HG03108 (cell line): ENCODE data around the gene GLRX.

ENCODE experiments used
- ATAC-seq: cut with Tn5 transposase; IDR thresholded peaks from one replicate; pipeline ENCODE4 v1.9.1; 2021; ENCODE audit warnings: moderate library complexity; ENCODE audit not compliant: unreplicated experiment

GLRX gene

DNA sequence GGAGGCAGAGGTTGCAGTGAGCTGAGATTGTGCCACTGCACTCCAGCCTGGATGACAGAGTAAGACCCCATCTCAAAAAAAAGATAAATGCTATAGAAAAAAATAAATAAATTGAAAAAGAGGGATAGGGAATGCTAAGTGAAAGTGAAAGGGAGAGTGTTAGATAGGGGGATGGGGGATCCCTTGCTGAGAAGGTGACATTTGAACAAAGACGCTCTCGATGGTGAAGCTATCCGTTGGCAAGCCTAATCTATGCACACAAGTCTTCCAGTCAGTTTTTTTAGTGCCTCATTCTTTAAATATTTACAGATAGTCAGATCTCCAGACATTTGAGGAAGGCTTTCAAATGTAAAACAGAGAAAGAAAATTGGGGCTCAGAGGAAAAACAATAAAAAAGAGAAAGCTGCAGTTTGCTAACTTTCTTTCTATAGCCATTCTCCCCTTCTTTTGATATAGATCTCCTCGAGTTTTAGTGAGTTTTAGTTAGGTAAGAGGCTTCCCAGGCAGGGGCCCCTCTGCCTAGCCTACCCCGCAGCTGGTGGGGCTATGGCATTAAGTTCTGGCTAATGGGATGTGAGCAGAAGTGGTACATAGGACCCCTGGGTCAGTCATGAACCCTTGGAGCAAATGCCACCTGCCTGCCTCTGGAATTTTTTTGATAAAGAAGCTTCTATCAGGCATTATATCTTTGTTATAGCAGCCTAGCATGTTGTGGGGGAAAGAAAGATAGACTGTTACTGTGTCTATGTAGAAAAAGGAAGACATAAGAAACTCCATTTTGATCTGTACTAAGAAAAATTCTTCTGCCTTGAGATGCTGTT lies 12.0 kb downstream of the GLRX start:
- ATAC-seq, result no peak

GRCh38 chr5:95809414-95809960 lies 13.0 kb downstream of the GLRX start:
- no peak for ATAC-seq

DNA sequence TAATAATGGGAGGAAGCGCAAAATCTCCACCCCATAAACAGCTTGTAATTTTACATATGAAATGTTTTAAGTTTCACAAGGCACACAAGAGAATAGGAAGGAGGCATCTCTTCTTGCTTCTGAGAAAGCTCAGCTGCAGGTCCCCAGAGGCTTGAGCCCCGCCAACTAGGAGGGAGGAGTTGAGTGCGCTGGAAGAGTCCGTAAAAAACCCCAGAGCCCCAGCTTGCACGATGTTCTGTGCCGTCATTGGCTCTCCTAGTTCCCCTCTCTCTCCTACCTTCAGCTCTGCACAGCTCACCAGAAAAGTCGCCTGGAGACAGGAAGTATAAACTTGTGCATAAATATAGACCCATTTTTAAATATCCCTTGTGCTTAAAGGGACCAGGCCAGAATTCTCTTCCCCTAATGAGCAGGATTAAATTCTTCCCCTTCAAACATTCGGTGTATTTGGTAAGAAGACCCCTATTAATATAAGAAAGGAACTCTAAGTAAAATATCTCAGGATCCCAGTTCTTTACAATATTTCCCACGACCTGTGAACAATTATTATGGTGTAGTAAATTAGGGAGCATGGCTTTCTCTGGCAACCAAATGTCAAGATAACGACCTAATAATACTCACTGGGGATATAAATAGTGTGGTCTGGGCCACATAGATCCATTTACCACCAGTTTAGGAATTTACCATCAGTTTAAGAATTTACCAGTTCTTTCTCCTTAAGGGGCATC lies 13.7 kb downstream of the GLRX start:
- peak; percentile 100 for ATAC-seq

DNA sequence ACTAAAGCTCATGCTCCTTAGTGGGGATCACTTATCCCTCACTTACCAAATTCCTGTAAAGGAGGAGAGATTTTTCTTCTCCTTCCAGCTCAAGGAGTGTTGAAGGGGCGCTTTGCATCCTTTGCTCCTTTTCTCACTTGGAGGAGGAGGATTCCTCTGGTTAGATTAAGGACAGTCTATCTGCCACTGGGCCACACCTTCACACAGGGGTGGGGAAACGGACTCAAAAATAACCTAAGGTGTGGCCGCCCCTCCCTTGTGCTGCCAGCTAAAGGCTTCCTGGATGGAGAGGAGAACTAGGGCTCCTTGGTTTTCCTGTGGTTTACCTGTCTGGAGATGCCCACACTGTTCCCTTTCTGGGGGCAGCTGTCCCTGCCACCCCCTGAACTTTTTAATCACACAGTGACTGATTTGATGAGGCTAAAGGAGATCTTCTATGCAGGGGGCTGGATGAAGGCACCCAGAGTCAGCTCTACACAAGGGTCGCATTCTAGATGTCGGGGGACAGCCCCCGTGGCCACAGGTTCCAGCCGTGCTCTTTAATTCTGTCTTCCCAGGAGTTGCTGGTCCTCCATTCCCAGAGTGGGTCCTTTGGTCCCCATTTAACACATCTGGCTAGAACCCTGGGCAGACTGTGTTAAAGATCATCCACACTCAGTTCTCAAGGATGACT lies 14.4 kb downstream of the GLRX start:
- no peak for ATAC-seq

GRCh38 chr5:95806687-95807086 lies 15.8 kb downstream of the GLRX start:
- no peak for ATAC-seq

- ATAC-seq, result no peak
Observed at GRCh38 chr5:95804736-95805539, 17.6 kb downstream of the GLRX start.

GRCh38 chr5:95803271-95804148 lies 19.0 kb downstream of the GLRX start:
- no peak for ATAC-seq

DNA sequence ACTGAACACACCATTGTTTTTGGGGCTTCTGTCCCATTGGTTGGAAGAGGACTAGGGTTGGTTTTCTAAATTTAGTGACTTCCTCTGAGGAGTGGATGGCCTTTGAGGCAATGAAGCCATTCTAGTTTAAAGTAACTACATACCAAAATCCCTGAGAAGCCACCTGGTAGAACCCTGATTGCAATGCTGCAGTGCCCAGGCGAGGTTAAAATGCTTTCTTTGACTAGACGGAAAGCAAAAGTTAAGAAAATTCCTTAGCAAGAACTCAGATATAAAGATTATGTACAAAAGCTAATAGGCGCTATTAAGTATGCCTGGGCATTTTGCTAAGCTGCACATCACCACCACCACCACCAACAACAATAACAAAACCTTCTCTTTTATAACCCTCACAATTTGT lies 20.6 kb downstream of the GLRX start:
- ATAC-seq, result no peak

- ATAC-seq, result no peak
Observed at GRCh38 chr5:95801532-95801931, 21.0 kb downstream of the GLRX start.

DNA sequence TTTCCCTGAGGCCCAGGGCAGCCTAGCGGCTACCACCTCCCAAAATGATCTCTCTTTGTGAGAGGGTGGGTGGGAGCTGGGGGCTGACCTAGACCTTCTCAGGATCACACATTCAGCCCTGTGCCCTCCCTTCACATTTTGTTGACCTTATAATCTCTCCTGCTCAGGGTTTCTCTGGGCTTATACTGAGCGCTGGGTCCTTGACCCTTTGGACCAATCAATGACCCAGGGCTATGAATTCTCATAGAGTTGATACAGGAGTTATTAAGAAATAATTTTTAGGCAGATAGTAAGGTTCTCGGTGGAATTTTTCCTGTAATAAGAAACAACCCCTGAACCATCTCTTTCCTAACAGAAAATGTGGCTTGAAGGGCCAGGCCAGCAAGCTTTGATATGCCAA lies 22.0 kb downstream of the GLRX start:
- ATAC-seq, result no peak

DNA sequence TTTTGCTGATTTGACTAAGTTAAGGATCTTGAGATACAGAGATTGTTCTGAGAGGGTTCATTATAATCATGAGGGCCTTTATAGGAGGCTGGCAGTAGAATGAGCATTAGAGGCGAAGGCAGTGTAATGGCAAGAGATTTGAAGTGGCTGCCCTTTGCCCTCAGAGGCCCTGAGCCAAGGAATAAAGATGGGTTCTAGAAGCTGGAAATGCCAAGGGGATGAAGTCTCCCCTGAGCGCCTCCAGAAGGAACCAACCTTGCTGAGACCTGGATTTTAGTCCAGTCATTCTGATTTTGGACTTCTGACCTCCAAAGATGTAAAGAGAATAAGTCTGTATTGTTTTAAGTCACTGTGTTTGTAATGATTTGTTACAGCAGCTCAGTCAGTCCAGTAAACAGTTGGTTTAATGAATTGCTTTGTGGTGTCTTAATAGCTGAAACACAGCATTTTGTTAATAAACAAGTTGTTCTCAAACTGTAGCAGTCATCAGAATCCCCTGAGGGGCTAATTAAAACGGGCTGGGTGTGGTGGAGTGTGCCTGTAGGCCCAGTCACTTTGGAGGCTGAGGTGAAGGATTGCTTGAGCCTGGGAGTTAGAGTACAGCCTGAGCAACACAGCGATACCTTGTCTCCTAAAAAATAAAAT lies 23.2 kb downstream of the GLRX start:
- ATAC-seq, result no peak

DNA sequence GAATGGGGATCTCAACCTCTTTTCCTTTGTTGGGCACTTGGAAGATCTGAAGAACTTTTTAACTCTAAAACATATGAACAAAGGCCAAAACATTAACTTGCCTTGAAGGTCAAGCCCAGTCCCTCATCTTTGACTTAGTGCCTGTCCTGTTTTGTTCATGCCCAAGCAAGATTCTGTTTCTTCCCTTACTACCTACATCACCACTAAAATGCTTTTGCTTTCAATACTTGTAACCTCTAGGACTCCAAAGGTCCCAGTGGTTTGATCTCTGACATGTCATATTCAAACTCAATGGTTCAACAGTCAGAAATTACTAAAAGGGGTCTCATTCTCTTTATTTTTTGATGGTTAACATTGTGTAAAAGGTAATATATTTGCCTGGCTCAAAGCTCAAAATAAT lies 24.0 kb downstream of the GLRX start:
- ATAC-seq, result no peak

- ATAC-seq, result no peak
Observed at GRCh38 chr5:95798048-95798447, 24.5 kb downstream of the GLRX start.

- no peak for ATAC-seq
Observed at GRCh38 chr5:95797301-95797700, 25.2 kb downstream of the GLRX start.

- ATAC-seq, result no peak
Observed at GRCh38 chr5:95794070-95794516, 28.4 kb downstream of the GLRX start.

- ATAC-seq, result no peak
Observed at GRCh38 chr5:95791751-95792150, 30.8 kb downstream of the GLRX start.

GRCh38 chr5:95788493-95788892 lies 34.0 kb downstream of the GLRX start:
- no peak for ATAC-seq

GRCh38 chr5:95786821-95787418 lies 35.6 kb downstream of the GLRX start:
- no peak for ATAC-seq
